HG03095 (cell line): ENCODE data around the gene TELO2.

Source experiments
- ATAC-seq: cut with Tn5 transposase; IDR thresholded peaks from one replicate; pipeline ENCODE4 v1.9.1; 2021; ENCODE audit warnings: moderate library complexity; ENCODE audit not compliant: unreplicated experiment

TELO2 gene

GRCh38 chr16:1497014-1497598 is 3.9 kb downstream of the TELO2 start:
- no peak for ATAC-seq

- no peak for ATAC-seq
Observed at GRCh38 chr16:1498899-1499676, 5.9 kb downstream of the TELO2 start.

- no peak for ATAC-seq
Observed at GRCh38 chr16:1499756-1500464, 6.8 kb downstream of the TELO2 start.

DNA sequence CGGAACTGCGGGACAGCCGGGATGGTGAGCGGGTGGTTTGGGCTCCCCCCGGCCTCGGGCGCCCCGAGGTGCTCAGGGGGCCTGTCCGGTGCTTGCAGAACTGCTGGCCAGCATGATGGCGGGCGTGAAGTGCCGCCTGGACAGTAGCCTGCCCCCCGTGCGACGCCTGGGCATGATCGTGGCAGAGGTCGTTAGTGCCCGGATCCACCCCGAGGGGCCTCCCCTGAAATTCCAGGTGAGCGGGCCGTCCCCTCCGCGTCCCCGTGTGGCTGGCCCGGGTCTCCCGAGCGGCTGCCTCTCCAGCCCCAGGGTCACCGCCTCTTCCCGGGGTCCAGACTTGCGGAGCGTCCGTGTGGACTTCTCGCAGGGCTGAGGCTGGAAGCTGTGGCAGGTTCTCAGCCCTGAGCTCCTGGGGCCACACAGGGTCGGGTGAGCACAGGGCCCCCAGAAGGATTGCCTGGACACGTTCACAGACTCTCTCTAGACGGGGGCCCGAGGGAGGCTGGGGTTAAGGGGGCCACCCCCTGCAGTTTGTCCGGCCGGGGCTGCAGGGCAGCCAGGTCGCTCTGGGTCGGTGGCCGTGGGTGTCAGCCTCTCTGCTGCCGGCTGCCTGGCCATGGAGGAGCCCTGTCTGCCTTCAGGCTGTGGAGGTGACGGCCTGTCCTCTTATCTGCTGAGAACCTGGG is 7.4 kb downstream of the TELO2 start:
- no peak for ATAC-seq

DNA sequence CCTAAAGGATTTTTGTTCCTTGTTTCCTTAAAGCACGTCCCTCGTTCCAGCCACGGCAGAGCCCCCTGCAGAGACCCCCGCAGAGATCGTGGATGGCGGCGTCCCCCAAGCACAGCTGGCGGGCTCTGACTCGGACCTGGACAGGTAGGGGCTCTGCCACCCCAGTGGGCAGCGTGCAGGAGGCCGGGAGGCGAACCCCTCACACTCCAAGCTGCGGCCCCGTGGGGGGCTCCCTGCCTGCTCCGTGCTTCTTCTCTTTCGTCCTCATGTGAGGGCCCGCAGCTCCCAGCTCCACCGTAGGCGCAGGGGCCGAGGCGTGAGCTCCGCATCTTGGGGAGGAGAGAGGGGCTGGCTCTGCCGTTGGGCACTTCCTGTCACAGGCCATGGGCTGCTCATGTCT is 8.5 kb downstream of the TELO2 start:
- no peak for ATAC-seq

GRCh38 chr16:1502092-1503004 is 9.2 kb downstream of the TELO2 start:
- no peak for ATAC-seq

DNA sequence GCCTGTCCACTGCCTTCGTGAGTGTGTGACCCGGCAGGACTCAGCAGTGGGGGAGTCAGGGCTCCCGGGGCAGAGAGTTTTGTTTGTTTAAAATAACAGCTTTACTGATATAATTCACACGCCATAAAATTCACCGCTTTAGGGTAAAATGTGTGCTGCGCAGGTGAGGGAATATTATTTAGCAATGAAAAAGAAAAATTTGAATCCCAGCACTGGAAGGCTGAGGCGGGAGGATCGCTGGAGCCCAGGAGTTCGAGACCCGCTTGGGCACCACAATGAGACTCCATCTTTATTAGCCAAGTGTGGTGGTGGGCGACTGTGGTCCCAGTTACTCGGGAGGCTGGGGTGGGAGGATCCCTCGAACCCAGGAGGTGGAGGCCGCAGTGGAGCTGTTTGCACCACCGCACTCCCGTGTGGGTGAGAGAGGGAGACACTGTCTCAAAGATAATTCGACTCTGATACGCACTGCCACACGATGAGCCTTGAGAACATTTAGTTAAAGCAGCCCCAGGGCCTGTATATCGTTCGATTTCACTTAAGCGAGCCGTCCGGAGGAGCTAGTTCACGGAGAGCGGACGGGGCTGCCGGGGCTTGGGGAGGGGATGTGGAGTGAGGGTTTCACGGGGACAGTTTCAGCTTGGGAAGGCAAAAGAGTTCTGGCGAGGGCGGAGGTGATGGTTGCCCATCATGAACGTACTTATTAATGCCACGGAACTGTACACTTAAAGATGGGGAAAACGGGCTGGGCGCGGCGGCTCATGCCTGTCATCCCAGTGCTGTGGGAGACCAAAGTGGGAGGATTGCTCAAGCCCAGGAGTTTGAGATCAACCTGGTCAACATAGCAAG is 10.2 kb downstream of the TELO2 start:
- no peak for ATAC-seq

GRCh38 chr16:1505073-1505844 is 12.1 kb downstream of the TELO2 start:
- ATAC-seq: no peak

DNA sequence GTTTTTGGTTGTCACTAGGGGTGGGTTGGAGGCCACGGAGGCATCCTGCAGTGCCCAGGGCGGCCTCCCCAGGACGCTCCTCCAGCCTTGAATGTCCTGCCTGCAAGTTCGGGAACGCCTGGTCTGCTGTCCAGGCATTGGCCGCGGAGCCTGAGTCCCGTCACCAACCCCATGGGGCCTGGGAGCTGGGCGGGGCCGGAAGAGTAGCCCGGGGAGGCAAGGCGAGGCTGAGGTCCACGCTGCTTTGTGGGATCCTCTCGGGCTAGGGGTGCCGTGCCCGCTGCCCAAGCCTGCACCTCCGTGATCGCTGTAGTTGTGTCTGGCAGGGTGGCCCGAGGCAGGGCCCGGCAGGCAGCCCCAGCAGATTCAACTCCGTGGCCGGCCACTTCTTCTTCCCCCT is 12.8 kb downstream of the TELO2 start:
- ATAC-seq: no peak

GRCh38 chr16:1506494-1507213 is 13.5 kb downstream of the TELO2 start:
- ATAC-seq: no peak

DNA sequence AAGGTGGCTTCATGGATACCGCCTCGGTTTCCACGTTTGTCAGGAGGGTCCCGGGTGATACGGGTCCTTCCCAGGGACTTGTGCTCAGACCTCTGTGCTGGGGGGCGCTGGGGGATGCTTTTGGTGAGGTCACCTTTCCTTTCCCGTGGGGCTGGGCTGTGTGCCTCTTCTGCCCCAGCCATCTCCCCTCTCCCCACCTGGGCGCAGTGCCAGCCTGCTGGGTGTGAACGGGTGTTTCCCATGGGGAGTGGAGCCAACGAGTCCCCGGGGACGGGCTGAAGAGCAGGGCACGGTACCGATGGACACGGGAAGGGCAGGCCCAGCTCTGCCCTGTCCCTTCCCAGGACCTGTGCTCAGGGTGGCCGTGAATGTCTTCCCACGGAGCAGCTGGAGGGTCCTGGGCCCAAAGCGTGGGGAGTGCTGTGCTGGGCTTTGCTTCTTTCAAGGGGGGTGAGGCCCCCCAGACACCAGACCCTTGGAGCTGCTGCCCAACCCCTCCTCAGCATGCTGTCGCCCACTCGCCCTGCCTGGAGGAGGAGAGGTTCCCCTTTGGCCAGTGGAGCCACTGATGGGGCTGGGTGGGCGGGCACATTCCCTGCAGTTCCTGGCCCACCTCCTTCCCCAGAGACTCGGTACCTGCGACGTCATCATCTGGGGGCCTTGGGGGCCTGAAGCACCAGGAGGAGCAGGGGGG is 15.5 kb downstream of the TELO2 start:
- ATAC-seq: no peak

GRCh38 chr16:1509307-1510221 is 16.4 kb downstream of the TELO2 start:
- ATAC-seq: no peak

DNA sequence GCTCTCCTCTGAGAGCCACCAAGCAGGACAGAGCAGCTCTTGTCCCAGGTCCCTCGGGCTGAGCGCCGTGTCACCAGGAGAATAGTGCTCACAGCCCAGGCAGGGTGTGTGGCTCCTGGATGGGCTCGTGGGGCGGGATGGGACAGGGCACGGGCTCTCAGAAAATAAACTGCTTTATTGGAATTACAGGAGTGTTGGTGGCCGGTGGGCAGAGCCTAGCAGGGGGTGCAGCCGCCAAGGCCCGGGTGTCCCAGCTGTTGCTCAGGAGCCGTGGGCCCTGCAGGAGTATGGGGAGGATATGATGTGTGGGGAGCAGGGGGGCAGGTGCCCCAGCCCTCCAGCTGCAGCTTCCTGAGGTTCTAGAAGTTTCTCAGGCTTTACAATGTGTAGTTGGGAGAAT is 17.1 kb downstream of the TELO2 start:
- ATAC-seq: no peak

GRCh38 chr16:1510941-1511351 is 17.8 kb downstream of the TELO2 start:
- ATAC-seq: no peak

DNA sequence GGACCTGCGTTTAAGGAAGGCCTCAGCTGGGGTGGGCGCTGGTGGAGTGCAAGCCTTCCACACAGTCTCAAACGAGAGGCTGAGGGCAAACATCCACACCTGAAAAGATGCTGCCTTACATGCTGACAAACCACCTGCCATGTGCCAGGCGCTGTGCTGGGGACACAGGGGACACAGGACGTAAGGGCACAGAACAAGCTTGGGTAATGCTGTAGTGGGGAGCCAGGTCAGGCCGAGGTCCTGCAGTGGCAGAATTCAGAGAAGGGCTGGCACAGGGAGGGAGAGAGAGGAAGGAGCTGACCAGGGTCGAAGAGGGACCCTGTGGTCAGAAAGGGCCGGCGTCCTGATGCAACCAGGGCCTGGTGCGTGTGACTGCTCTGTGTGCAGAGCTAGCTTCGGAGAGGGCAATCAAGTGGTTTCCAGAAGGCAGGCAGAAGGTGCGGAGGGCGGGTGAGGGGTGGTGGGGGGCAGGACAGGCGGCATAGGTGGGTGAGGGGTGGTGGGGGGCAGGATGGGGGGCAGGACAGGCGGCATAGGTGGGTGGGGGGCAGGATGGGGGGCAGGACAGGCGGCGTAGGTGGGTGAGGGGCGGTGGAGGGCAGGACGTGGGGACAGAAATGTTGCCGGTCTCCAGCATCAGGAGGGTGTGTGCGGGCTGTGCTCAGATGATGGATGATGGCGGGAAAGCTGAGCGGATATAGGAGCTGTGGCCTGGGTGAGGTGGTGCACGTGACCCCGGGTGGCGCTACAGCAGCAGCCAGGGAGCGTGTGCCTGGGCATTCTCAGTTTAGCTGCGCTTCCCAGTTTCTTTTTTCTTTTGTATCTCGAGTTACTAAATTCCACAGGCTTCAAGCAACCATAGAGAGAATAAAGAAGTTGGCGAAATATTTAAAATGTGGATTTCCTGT is 18.8 kb downstream of the TELO2 start:
- no peak for ATAC-seq

DNA sequence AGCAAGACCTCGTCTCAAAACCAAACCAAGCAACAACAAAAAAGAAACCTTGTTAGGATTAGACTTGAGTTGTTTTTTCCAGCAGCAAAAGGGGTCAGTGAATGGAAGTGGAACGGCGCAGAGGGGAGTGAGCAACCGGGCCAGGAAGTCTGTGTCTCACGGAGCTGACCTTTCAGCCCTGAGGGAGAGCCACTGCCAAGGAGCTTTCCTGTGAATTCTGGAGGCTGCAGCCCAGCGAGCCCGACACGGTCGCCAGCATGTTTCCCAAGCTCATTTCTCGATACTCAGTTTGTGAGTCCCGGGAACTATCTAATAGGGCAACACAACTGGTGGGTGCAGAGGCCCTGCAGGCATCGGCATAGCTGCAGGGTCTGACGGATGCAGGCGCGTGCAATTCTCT is 19.6 kb downstream of the TELO2 start:
- ATAC-seq: no peak
